B cell (primary cell): Measurements from ENCODE around the gene DUSP7. TPM values are rescaled to one million over a fixed set of nuclear protein-coding genes. Genes with fewer than 3 reads are reported as not detected.

Experiments
- ATAC-seq: fragments of 200-7000 bp; cut with Tn5 transposase; one replicate; pipeline ENCODE4 v1.10.0; 2021; ENCODE audit warnings: low read depth, mild to moderate bottlenecking, moderate number of reproducible peaks, moderate library complexity
- CTCF ChIA-PET: fragments of 350-600 bp; sonication (Branson Sonifier 250); formaldehyde crosslinking; loops from one replicate; lab custom pipeline; 2021; ENCODE audit warnings: antibody characterized with exemption, inconsistent platforms; lab: Charles Lee
- POLR2A ChIA-PET: fragments of 350-600 bp; sonication (Branson Sonifier 250); formaldehyde crosslinking; loops from one replicate; lab custom pipeline; 2021; ENCODE audit warnings: antibody characterized with exemption; lab: Charles Lee
- DNase-seq: peaks from one replicate; pipeline ENCODE4 v3.0.0; 2013
- H2AFZ ChIP-seq: 2 replicates; pipeline ENCODE4 v1.6.1; 2012; ENCODE audit warnings: mild to moderate bottlenecking, low read depth, low read length; ENCODE audit not compliant: insufficient read depth, poor library complexity, severe bottlenecking
- H3K27ac ChIP-seq, 2 donors: 1 replicate in 1 of 2; 2 replicates in 1 of 2; pipeline ENCODE4 v1.5.1; 2012 to 2013; ENCODE audit warnings: low read length in 2 of 2, mild to moderate bottlenecking in 2 of 2, moderate library complexity in 1 of 2
- H3K27me3 ChIP-seq, 4 experiments: fragments of 200-600 bp in 1 of 4; sonication (generic) in 1 of 4; replicated peaks in 1 of 4; 1 replicate in 2 of 4; 2 replicates in 2 of 4; pipeline versions ENCODE4 v1.6.1 to v1.7.0; 2013 to 2016; ENCODE audit warnings: low read length in 3 of 4, mild to moderate bottlenecking in 2 of 4, mixed read lengths in 1 of 4, moderate library complexity in 1 of 4; ENCODE audit not compliant: insufficient read depth in 4 of 4, control insufficient read depth in 3 of 4; ENCODE audit errors: control extremely low read depth in 1 of 4
- H3K36me3 ChIP-seq, 2 experiments: replicated peaks in 1 of 2; 1 replicate in 1 of 2; 2 replicates in 1 of 2; pipeline versions ENCODE4 v1.6.1 to v1.7.1; 2013; ENCODE audit warnings: low read length in 1 of 2; ENCODE audit not compliant: insufficient read depth in 2 of 2, control insufficient read depth in 1 of 2; ENCODE audit errors: control extremely low read depth in 1 of 2, extremely low read depth in 1 of 2
- H3K4me1 ChIP-seq, 2 donors: fragments of 200-600 bp in 1 of 2; sonication (generic) in 1 of 2; 1 replicate in 1 of 2; 2 replicates in 1 of 2; pipeline versions ENCODE4 v1.5.1 to v1.6.1; 2013 to 2017; ENCODE audit warnings: low read length in 2 of 2; ENCODE audit not compliant: control insufficient read depth in 2 of 2, insufficient read depth in 2 of 2
- H3K4me2 ChIP-seq: replicated peaks from 2 replicates; pipeline ENCODE3; 2012; ENCODE audit warnings: mild to moderate bottlenecking, low read depth, low read length; ENCODE audit not compliant: poor library complexity, severe bottlenecking
- H3K4me3 ChIP-seq, 5 experiments: fragments of 200-600 bp in 1 of 5; sonication (generic) in 1 of 5; 1 replicate in 3 of 5; 2 replicates in 2 of 5; pipeline versions ENCODE4 v1.5.1 to v1.7.0; 2011 to 2016; ENCODE audit warnings: low read length in 4 of 5, mild to moderate bottlenecking in 4 of 5, low read depth in 2 of 5, control low read depth in 1 of 5, moderate library complexity in 1 of 5; ENCODE audit not compliant: insufficient read depth in 1 of 5; ENCODE audit errors: control extremely low read depth in 1 of 5, extremely low read depth in 1 of 5
- H3K79me2 ChIP-seq: fragments of 200-600 bp; sonication (generic); one replicate; pipeline ENCODE4 v1.6.0; 2016; ENCODE audit warnings: low read length; ENCODE audit not compliant: control insufficient read depth, insufficient read depth
- H3K9ac ChIP-seq: fragments of 200-600 bp; sonication (generic); 2 replicates; pipeline ENCODE4 v1.6.1; 2017; ENCODE audit warnings: mild to moderate bottlenecking, low read length, moderate library complexity
- H3K9me3 ChIP-seq, 3 donors: one replicate each; pipeline versions ENCODE4 v1.6.1 to v1.7.1; 2013; ENCODE audit warnings: low read length in 2 of 3; ENCODE audit not compliant: control insufficient read depth in 2 of 3, insufficient read depth in 1 of 3; ENCODE audit errors: control extremely low read depth in 1 of 3
- H4K20me1 ChIP-seq: 2 replicates; pipeline ENCODE4 v1.6.0; 2012; ENCODE audit warnings: mild to moderate bottlenecking, low read length; ENCODE audit not compliant: insufficient read depth, control insufficient read depth, poor library complexity, severe bottlenecking
- H3K27ac Mint-ChIP-seq: one replicate; pipeline ENCODE4 v1.8.0; 2021; ENCODE audit warnings: mixed read lengths
- H3K27me3 Mint-ChIP-seq: one replicate; pipeline ENCODE4 v1.8.0; 2021; ENCODE audit warnings: mixed read lengths
- H3K4me1 Mint-ChIP-seq: one replicate; pipeline ENCODE4 v1.8.0; 2021; ENCODE audit warnings: mixed read lengths
- H3K4me3 Mint-ChIP-seq: one replicate; pipeline ENCODE4 v1.8.0; 2021; ENCODE audit warnings: mixed read lengths
- H3K9me3 Mint-ChIP-seq: one replicate; pipeline ENCODE4 v1.8.0; 2022; ENCODE audit warnings: mixed read lengths; ENCODE audit not compliant: insufficient read depth
- EZH2 ChIP-seq: IDR thresholded peaks from 2 replicates; pipeline ENCODE4 v1.6.1; 2012; ENCODE audit warnings: borderline replicate concordance, low read depth, mild to moderate bottlenecking, moderate library complexity, low read length; ENCODE audit not compliant: insufficient read depth, poor library complexity, severe bottlenecking
- WGBS: methylation state at CpG from one replicate; pipeline ENCODE4 v1.1.5; 2013; ENCODE audit warnings: missing lambda C conversion rate; ENCODE audit not compliant: insufficient coverage; 5-methylcytosine and 5-hydroxymethylcytosine counted together
- intact Hi-C: fragments of 100-400 bp; cut with micrococcal nuclease; formaldehyde crosslinking; loops from one replicate; pipeline ENCODE4 v1.10.0; 2022
- polyA plus RNA-seq: library from polyadenylated mRNA; depleted of rRNA; stranded (reverse); fragments of >200 nt; gene quantifications from 2 replicates; pipeline ENCODE4 v1.2.3, GENCODE V29; 2012
- total RNA-seq, 2 donors: library from RNA; stranded (reverse); fragments of 120-200 nt in 1 of 2; gene quantifications; 1 replicate in 1 of 2; 2 replicates in 1 of 2; pipeline versions ENCODE4 v1.2.3 to v1.2.4, GENCODE V29; 2013 to 2022
- TF ChIP-seq, protein P1 (sequence below): fragments of 200-600 bp; IDR thresholded peaks from one replicate; pipeline ENCODE4 v1.8.0; 2022; ENCODE audit warnings: antibody characterized with exemption, mild to moderate bottlenecking

The DUSP7 gene
- total and polyA plus RNA-seq, 2 donors (not counting 1 experiment from before 2014, with no cell fraction given): 5.1 to 6.9 TPM

DNA sequence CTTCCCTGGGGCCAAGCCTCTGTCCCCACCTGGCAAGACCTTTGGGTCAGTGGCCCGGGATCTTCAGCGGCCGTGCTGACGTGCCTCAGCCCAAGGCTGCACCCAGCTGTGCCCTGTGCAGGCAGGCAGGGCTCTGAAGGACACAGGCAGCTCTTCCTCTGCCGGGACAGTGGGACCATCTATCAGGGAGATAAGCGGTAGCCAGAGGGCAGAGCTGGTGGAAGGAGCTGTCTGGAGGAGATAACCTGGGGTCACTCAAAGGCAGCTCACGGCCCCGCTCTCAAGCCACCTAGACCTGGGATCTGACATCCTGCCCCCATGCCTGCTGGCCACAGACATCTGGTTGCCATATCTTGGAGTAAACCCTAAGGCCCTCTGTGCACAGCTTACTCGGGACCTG, 27.3 kb downstream of the DUSP7 start:
- intact Hi-C loops: no loop called here
- Histone ChIP-seq H3K27me3 (no peaks in the 10 kb centered on the region), H3K79me2 (no peaks in the 10 kb centered on the region), H3K9ac (no peak overlapping the region), H3K27ac (no peak overlapping the region), H3K4me1 (peaks cover 4% of the 10 kb centered on the region in 2 donors), H4K20me1 (no peaks in the 10 kb centered on the region), H3K4me3 (no peak overlapping the region), H3K9me3 (no peaks in the 10 kb centered on the region), H3K4me2 (no peak overlapping the region), H2AFZ (no peak overlapping the region), H3K36me3 (no peaks in the 10 kb centered on the region)
- no peak for DNase-seq
- ChIA-PET POLR2A (no interaction called here), CTCF (no interaction called here)
- no peak for ATAC-seq
- Mint-ChIP-seq H3K27me3 (peaks cover 4% of the 10 kb centered on the region), H3K9me3 (no peaks in the 10 kb centered on the region), H3K27ac (no peak overlapping the region), H3K4me1 (peaks cover 9% of the 10 kb centered on the region), H3K4me3 (no peak overlapping the region)
- WGBS: 91% methylated on average over 9 of the region's 9 CpGs
- TF ChIP-seq, protein P1, sequence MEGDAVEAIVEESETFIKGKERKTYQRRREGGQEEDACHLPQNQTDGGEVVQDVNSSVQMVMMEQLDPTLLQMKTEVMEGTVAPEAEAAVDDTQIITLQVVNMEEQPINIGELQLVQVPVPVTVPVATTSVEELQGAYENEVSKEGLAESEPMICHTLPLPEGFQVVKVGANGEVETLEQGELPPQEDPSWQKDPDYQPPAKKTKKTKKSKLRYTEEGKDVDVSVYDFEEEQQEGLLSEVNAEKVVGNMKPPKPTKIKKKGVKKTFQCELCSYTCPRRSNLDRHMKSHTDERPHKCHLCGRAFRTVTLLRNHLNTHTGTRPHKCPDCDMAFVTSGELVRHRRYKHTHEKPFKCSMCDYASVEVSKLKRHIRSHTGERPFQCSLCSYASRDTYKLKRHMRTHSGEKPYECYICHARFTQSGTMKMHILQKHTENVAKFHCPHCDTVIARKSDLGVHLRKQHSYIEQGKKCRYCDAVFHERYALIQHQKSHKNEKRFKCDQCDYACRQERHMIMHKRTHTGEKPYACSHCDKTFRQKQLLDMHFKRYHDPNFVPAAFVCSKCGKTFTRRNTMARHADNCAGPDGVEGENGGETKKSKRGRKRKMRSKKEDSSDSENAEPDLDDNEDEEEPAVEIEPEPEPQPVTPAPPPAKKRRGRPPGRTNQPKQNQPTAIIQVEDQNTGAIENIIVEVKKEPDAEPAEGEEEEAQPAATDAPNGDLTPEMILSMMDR: no peak

DNA sequence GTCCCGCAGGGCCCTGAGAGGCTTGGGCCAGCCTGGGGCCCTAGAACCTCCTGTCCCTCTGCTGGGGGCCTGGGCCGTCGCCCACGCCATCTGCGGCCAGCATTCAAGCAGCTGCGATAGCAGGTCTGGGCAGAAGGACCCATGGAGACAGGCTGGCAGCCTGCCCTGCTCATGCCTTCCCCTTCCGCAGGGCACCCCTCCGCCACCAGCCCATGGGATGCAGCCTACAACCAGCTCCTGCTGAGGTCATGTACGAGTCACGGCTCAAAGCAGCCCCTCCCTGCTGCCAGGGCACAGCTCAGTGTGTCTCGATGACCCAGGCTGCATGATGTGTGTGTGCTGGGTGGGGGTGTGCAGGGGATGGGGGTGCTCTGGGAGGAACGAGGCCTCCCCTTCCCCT, 27.8 kb downstream of the DUSP7 start:
- no peak overlapping the region for H3K4me2 ChIP-seq
- 96% methylated on average over 9 of the region's 12 CpGs for WGBS
- intact Hi-C loops: no loop called here
- no peak for ATAC-seq
- peaks cover 4% of the 10 kb centered on the region for H3K27me3 Mint-ChIP-seq
- no peaks in the 10 kb centered on the region for H3K9me3 ChIP-seq
- no peaks in the 10 kb centered on the region for H3K36me3 ChIP-seq
- peaks cover 9% of the 10 kb centered on the region in 2 donors for H3K4me1 ChIP-seq
- H3K9me3 Mint-ChIP-seq: no peaks in the 10 kb centered on the region
- no peaks in the 10 kb centered on the region for H3K27me3 ChIP-seq
- no peaks in the 10 kb centered on the region for H4K20me1 ChIP-seq
- ChIA-PET CTCF (no interaction called here), POLR2A (no interaction called here)
- no peak overlapping the region for H2AFZ ChIP-seq
- peaks cover 13% of the 10 kb centered on the region for H3K4me1 Mint-ChIP-seq
- DNase-seq: no peak
- H3K4me3 Mint-ChIP-seq: no peak overlapping the region
- H3K27ac ChIP-seq: no peak overlapping the region
- H3K27ac Mint-ChIP-seq: no peak overlapping the region
- no peak overlapping the region for H3K9ac ChIP-seq
- no peak overlapping the region for H3K4me3 ChIP-seq
- TF ChIP-seq, protein P1: no peak
- TF ChIP-seq EZH2: no peak
- no peaks in the 10 kb centered on the region for H3K79me2 ChIP-seq
